SK-N-SH treated with all-trans-retinoic acid at 6 μM for 48 hours (cell line): ENCODE data around the gene RAB7B.

ENCODE experiments used
- ATAC-seq: fragments of 200-7000 bp; cut with Tn5 transposase; 3 replicates; pipeline ENCODE4 v1.9.1; 2020; ENCODE audit warnings: mild to moderate bottlenecking, moderate library complexity
- ARNTL ChIP-seq: fragments of 450-650 bp; formaldehyde crosslinking; IDR thresholded peaks from 2 replicates; pipeline ENCODE4 v1.5.0; 2020; ENCODE audit warnings: low read depth, mild to moderate bottlenecking, moderate library complexity, borderline replicate concordance
- BACH2 ChIP-seq: fragments of 250-450 bp; sonication (Bioruptor Pico); IDR thresholded peaks from 2 replicates; pipeline ENCODE4 v1.9.0; 2021; ENCODE audit warnings: mild to moderate bottlenecking, borderline replicate concordance
- CREB5 ChIP-seq: fragments of 250-450 bp; sonication (Bioruptor Pico); IDR thresholded peaks from 2 replicates; pipeline ENCODE4 v1.5.1; 2020; ENCODE audit warnings: low read depth, mild to moderate bottlenecking, moderate library complexity
- ESRRG ChIP-seq: fragments of 250-450 bp; sonication (Bioruptor Pico); IDR thresholded peaks from 2 replicates; pipeline ENCODE4 v1.6.1; 2021; ENCODE audit warnings: mild to moderate bottlenecking
- GLIS3 ChIP-seq: fragments of 250-450 bp; sonication (Bioruptor Pico); IDR thresholded peaks from 2 replicates; pipeline ENCODE4 v1.5.0; 2020; ENCODE audit warnings: mild to moderate bottlenecking, moderate library complexity
- ISL1 ChIP-seq: fragments of 250-450 bp; sonication (Bioruptor Pico); IDR thresholded peaks from 2 replicates; pipeline ENCODE4 v2.1.2; 2022; ENCODE audit warnings: mild to moderate bottlenecking, moderate library complexity
- OSR1 ChIP-seq: fragments of 250-450 bp; sonication (Bioruptor Pico); IDR thresholded peaks from 2 replicates; pipeline ENCODE4 v1.8.0; 2022; ENCODE audit warnings: moderate library complexity, mild to moderate bottlenecking, inconsistent platforms
- POU6F1 ChIP-seq: fragments of 250-450 bp; sonication (Bioruptor Pico); IDR thresholded peaks from 2 replicates; pipeline ENCODE4 v1.8.0; 2021; ENCODE audit warnings: low read depth, mild to moderate bottlenecking, moderate library complexity, borderline replicate concordance
- PPARA ChIP-seq: fragments of 250-450 bp; sonication (Bioruptor Pico); IDR thresholded peaks from 2 replicates; pipeline ENCODE4 v1.5.0; 2020; ENCODE audit warnings: mild to moderate bottlenecking, borderline replicate concordance
- RARB ChIP-seq: fragments of 250-450 bp; sonication (Bioruptor Pico); IDR thresholded peaks from 2 replicates; pipeline ENCODE4 v1.8.0; 2021; ENCODE audit warnings: mild to moderate bottlenecking, moderate library complexity
- TCF4 ChIP-seq: fragments of 250-450 bp; sonication (Bioruptor Pico); IDR thresholded peaks from 2 replicates; pipeline ENCODE4 v1.8.0; 2021; ENCODE audit warnings: mild to moderate bottlenecking, moderate library complexity, borderline replicate concordance
- TOX ChIP-seq: fragments of 250-450 bp; sonication (Bioruptor Pico); IDR thresholded peaks from 2 replicates; pipeline ENCODE4 v1.8.0; 2021; ENCODE audit warnings: mild to moderate bottlenecking, moderate library complexity, borderline replicate concordance
- ZC3H10 ChIP-seq: fragments of 250-450 bp; sonication (Bioruptor Pico); IDR thresholded peaks from 2 replicates; pipeline ENCODE4 v1.5.1; 2021; ENCODE audit warnings: mild to moderate bottlenecking, moderate library complexity
- ZFP3 ChIP-seq: fragments of 250-450 bp; sonication (Bioruptor Pico); IDR thresholded peaks from 2 replicates; pipeline ENCODE4 v1.5.0; 2020; ENCODE audit warnings: mild to moderate bottlenecking, moderate library complexity
- ZNF565 ChIP-seq: fragments of 450-650 bp; formaldehyde crosslinking; conservative IDR thresholded peaks from 2 replicates; pipeline ENCODE4 v1.5.0; 2020; ENCODE audit warnings: low read depth, mild to moderate bottlenecking, moderate library complexity
- ZNF70 ChIP-seq: fragments of 450-650 bp; formaldehyde crosslinking; IDR thresholded peaks from 2 replicates; pipeline ENCODE4 v1.5.0; 2020; ENCODE audit warnings: mild to moderate bottlenecking, moderate library complexity
- ZNF8 ChIP-seq: fragments of 450-650 bp; formaldehyde crosslinking; IDR thresholded peaks from 2 replicates; pipeline ENCODE4 v1.5.0; 2020; ENCODE audit warnings: mild to moderate bottlenecking, moderate library complexity
- TF ChIP-seq, protein P1 (sequence below): fragments of 250-450 bp; sonication (Bioruptor Pico); IDR thresholded peaks from 2 replicates; pipeline ENCODE4 v1.5.1; 2021; ENCODE audit warnings: mild to moderate bottlenecking, moderate library complexity
- TF ChIP-seq, protein P2 (sequence below): fragments of 250-450 bp; sonication (Bioruptor Pico); IDR thresholded peaks from 2 replicates; pipeline ENCODE4 v1.5.0; 2020; ENCODE audit warnings: mild to moderate bottlenecking, moderate library complexity

Gene RAB7B

DNA sequence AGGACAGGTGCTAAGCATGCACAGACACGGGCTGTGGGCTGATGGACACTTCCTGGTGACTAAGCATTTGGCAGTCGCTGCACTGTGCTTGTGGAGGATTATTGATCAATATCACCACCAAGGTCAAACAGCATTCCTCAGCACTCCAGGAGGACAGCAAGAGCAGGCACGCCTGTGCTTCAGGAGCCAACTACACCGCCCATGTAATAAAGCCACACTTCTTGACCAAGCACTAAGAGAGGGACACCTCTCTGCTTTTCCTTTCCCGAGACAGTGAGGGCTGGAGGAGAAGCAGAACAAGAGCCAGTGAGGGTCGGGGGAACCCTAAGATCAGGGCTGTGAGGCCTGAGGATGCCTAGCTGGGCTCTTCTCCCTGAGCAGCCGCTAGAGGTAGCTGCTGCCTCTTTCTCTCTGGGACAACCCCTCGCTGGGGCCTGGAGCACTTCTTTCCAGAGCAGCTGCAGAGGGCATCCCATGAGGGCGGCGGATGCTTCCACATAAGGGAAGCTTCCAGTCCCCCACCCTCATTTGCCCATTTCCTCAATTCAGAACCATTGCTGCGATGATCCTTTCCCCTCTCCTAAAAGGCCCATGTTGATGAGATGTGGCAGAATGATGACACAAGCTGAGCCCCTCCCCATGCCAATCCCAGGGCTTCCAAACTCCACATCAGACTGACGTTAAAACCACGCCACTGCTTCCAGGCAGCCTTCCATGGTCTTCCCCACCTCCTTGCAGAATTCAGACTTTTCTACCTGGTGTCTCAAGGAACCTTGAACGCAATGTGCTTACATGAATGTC is 19.1 kb downstream of the RAB7B start:
- ATAC-seq, result peak; percentile 97

DNA sequence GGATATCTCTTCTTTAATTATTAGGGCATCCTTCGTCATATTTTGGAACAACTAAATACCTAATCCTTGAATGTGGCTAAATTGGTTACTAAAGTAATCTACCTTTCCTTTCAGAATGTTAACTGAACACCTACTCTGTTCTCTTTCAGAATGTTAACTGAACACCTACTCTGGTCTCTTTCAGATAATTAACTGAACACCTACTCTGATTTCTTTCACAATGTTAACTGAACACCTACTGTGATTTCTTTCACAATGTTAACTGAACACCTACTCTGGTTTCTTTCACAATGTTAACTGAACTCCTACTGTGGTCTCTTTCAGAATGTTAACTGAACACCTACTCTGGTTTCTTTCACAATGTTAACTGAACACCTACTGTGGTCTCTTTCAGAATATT is 21.9 kb downstream of the RAB7B start:
- ATAC-seq, result no peak
- no peak for TF ChIP-seq ZNF70 (CRISPR knock-in tag)
- TF ChIP-seq POU6F1 (CRISPR knock-in tag), result no peak
- no peak for TF ChIP-seq ESRRG (CRISPR knock-in tag)
- no peak for TF ChIP-seq ZFP3 (CRISPR knock-in tag)
- TF ChIP-seq BACH2, result no peak
- no peak for TF ChIP-seq ZNF565 (CRISPR knock-in tag)
- TF ChIP-seq, protein P1, sequence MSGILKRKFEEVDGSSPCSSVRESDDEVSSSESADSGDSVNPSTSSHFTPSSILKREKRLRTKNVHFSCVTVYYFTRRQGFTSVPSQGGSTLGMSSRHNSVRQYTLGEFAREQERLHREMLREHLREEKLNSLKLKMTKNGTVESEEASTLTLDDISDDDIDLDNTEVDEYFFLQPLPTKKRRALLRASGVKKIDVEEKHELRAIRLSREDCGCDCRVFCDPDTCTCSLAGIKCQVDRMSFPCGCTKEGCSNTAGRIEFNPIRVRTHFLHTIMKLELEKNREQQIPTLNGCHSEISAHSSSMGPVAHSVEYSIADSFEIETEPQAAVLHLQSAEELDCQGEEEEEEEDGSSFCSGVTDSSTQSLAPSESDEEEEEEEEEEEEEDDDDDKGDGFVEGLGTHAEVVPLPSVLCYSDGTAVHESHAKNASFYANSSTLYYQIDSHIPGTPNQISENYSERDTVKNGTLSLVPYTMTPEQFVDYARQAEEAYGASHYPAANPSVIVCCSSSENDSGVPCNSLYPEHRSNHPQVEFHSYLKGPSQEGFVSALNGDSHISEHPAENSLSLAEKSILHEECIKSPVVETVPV (CRISPR knock-in tag), result no peak

More for the DNA sequence above, 19.1 kb downstream of the RAB7B start:
- TF ChIP-seq ZNF8 (CRISPR knock-in tag) (no peak), OSR1 (no peak), ARNTL (CRISPR knock-in tag) (no peak), ZNF70 (CRISPR knock-in tag) (no peak), PPARA (CRISPR knock-in tag) (no peak), ZFP3 (CRISPR knock-in tag) (no peak), TCF4 (no peak), CREB5 (CRISPR knock-in tag) (no peak), ISL1 (CRISPR knock-in tag) (no peak)
- TF ChIP-seq, protein P1 (CRISPR knock-in tag), result no peak
- TF ChIP-seq, protein P2, sequence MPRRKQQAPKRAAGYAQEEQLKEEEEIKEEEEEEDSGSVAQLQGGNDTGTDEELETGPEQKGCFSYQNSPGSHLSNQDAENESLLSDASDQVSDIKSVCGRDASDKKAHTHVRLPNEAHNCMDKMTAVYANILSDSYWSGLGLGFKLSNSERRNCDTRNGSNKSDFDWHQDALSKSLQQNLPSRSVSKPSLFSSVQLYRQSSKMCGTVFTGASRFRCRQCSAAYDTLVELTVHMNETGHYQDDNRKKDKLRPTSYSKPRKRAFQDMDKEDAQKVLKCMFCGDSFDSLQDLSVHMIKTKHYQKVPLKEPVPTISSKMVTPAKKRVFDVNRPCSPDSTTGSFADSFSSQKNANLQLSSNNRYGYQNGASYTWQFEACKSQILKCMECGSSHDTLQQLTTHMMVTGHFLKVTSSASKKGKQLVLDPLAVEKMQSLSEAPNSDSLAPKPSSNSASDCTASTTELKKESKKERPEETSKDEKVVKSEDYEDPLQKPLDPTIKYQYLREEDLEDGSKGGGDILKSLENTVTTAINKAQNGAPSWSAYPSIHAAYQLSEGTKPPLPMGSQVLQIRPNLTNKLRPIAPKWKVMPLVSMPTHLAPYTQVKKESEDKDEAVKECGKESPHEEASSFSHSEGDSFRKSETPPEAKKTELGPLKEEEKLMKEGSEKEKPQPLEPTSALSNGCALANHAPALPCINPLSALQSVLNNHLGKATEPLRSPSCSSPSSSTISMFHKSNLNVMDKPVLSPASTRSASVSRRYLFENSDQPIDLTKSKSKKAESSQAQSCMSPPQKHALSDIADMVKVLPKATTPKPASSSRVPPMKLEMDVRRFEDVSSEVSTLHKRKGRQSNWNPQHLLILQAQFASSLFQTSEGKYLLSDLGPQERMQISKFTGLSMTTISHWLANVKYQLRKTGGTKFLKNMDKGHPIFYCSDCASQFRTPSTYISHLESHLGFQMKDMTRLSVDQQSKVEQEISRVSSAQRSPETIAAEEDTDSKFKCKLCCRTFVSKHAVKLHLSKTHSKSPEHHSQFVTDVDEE (CRISPR knock-in tag), result no peak

DNA sequence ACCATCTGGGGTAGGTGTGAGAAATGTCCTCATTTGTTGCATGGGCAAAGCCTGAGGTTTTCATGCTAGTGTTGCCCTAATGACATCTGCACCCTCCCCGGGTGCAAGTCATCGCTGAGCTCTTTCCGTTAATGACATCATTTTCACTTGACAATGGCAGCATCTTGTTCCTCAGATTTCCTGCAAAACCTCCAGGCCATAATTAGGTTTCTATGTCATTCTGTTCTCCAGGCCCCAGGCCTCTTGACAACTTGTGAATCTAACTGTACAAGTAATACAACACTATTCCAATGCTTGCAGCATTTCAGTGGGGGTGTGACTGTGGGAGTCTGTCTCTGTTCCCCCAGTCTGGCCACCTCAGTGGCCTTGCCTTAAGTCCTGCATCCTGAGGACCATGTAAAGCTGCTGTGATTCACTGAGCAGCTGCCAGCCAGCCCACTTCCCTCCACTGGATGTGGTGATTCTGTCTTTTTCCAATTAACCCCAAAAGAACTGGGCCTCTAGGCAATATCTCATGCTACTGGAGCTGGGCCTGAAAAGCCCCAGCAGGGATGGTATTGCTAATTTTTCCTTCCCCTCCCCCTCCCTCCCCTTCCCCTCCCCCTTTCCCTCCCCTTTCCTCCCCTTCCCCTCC is 22.8 kb downstream of the RAB7B start:
- no peak for ATAC-seq
- TF ChIP-seq ISL1 (CRISPR knock-in tag) (no peak), RARB (CRISPR knock-in tag) (no peak), PPARA (CRISPR knock-in tag) (no peak), ESRRG (CRISPR knock-in tag) (no peak), ZFP3 (CRISPR knock-in tag) (no peak), OSR1 (no peak), GLIS3 (CRISPR knock-in tag) (no peak), ZNF70 (CRISPR knock-in tag) (no peak), ZC3H10 (CRISPR knock-in tag) (no peak), ZNF565 (CRISPR knock-in tag) (no peak), TOX (no peak), ARNTL (CRISPR knock-in tag) (no peak), ZNF8 (CRISPR knock-in tag) (no peak), TCF4 (no peak)
- TF ChIP-seq, protein P2 (CRISPR knock-in tag), result no peak
- TF ChIP-seq, protein P1 (CRISPR knock-in tag), result no peak
